GM21528 (cell line): ENCODE results near the gene ROR1.

Experiments
- ATAC-seq: cut with Tn5 transposase; IDR thresholded peaks from one replicate; pipeline ENCODE4 v1.9.1; 2021; ENCODE audit warnings: mild to moderate bottlenecking, moderate library complexity; ENCODE audit not compliant: unreplicated experiment, low FRiP score

ROR1 gene

DNA sequence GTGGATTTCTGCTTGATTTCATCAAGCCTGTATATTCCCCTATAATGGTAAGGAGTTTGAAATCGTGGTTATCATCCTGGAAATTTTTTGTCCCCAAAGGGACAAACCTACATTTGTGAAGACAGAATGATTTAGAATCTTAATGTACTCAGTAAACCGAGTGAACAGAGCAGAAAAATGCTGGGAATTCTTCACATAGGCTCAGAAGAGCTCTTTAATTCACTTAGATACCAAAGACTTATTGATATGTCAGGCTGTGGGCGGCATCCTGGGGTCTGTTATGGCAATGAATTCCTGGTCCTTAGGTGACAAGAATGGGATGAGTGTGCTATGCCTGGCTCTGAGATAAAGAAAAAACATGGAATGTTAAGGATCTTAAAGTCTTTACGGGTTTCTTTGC is 74.9 kb downstream of the ROR1 start:
- no peak for ATAC-seq

DNA sequence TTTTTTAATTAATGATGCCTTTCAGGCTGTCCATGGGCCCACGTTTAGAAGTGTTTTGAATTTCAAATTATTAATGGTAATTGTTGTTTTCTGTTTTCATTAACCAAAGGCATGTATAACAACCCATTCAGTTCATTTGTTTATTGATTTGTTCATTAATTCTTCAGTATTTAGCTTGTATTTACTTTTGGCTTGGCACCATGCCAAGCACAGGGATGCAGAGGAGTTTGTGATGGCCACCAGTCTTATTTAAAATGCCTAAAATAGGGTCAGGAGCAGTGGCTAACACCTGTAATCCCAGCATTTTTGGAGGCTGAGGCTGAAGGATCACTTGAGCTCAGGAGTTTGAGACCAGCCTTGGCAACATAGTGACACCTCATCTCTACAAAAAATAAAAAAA is 75.3 kb downstream of the ROR1 start:
- no peak for ATAC-seq

DNA sequence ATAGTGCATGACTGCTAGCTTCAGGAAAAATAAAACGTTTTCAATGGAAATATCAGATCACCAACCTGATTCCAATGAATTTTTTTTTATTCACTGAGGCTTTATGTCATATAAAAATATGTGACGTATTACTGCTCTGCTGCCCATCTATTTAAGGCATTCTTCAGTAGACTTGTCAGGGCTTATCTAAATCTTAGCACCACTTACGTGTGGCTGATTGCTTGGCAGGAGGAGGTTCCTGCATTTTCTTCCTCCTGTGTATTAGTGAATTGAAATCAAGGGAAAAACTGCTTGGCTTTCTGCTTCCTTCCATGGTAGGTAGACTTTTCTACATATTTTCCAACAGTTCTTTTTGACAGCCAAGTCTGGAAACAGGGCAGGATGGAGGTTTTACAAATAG is 80.3 kb downstream of the ROR1 start:
- no peak for ATAC-seq

DNA sequence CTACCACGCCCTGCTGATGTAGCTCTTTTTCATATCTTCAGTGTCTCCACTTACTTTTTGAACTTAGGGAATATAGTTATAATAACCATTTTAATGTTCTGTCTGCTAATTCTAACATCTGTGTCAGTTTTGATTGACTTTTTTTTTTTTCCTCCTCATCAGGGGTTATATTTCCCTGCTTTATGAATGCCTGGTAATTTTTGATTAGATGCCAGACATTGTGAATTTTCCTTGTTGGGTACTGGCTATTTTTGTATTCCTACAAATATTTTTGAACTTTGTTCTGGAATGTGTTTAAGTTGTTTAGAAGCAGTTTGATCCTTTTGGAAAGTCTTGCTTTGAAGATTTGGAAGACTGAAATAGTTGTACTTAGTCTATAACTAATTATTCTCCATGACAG is 82.1 kb downstream of the ROR1 start:
- ATAC-seq, result no peak

DNA sequence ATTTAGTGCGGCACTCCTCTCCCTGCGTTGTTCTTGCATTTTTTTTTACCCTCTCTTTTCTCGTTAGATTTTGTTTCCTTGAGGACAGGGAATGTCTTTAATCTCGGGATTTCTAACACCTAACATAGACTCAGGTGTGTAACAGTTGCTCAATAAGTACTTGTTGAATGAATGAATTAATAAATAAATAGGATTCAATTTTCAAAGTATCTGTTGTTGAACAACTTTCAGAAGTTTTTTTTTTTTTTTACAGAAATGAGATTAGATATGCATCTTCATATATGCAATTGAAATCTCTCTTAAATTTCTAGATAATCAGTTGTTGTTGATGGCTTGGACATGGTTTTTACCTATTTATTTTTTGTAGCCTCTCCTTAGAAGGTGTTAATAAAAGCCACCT is 83.1 kb downstream of the ROR1 start:
- ATAC-seq, result no peak

DNA sequence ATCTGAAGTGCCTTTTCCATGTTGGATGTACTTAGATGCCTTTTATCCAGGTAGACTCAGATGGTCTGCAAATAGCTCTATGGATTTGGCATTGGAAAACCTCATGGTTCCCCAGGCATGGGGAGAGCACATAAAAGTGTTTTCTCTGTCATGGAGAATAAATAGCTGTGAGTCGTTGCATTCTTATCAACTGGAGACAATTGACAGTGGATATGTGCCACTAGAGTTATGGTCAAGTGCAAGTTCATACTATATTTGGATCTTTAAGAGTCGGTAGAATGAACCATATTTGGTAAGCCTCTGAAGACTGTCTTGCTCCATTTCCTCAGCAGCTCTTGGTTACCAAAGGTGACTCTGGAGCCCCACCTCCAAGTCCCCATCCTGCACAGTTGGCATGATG is 83.7 kb downstream of the ROR1 start:
- no peak for ATAC-seq

DNA sequence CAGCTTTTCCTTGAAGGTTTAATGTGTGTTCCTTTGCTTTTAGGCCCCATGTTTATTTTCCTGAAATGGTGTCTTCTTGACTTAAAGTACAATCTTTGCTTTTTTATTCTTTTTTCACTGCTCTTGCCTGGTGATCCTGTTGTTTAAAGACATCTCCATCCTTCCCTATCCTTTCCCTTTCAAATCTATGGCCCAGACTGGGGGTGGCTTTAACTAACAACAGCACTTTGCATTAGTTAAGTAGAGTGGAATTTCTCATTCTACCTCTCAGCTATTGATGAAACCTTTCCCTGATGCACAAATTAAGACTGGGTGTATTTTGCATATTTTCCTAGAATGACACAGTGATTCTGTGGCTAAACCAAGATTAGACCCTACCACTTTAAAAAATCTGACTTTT is 84.3 kb downstream of the ROR1 start:
- ATAC-seq, result no peak

DNA sequence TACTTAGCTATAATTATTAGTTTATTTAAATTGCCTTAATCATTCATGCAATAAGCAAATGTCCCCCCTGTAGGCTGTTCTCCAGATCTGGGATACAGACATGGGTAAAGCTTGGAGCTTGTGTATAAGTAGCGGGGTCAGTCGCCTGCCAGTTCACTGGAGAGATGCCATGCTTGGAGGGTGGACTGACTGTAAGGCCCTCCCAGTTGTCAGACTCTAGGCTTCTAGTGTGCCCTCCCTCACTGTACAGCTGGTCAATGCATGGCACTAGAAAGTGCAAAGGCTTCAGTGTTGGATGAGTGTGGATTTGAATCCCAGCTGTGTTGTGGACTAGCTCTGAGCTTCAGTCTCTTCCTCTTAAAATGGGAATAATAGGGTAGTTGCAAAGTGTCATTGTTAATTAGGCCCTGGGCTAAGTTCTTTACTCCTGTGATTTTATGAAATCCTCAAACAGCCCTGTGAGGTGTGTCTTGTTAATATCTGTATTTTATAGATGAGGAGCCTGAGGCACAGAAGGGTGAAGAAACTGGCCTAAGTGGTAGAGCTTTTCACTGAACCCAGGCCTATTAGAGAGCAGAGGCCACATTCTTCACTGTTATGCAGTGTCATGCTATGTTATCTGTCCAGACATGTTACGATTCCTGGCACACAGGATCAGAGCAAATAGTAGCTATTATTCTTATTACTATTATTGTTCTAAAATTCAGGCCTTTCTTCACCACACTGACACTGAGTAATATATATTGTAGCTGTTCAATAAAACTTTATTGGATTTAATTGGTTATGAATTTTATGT is 85.9 kb downstream of the ROR1 start:
- ATAC-seq, result no peak

DNA sequence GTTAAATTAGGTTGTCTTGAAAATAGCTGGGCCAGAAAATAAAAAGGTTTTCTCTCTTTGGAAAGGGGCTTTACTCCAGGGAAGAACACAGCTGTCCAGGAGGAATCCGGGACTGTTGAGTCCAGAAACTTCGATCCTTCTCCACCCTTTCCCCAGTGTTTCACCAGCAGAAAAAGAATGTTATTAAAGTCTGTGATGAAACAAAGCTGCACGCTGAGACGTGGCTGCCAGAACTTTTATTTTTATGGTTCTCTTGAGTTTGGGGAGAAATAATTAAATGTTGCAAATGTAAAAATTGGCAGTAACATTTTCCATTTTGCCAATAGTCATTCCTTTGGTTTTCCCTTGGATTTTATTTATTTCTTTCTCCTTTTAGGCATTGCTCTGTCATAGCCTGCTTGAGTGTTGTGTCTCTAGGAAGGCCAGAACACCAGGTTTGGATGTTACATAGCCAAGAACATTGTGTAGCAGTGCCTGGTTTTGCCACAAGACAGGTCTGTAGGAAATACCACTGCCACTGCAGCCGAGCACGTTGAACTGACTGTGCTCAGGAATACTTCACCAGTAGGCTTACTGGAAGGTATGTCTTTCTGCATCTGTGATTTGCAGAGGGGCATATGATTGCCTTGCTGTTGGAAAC is 87.4 kb downstream of the ROR1 start:
- ATAC-seq, result no peak

DNA sequence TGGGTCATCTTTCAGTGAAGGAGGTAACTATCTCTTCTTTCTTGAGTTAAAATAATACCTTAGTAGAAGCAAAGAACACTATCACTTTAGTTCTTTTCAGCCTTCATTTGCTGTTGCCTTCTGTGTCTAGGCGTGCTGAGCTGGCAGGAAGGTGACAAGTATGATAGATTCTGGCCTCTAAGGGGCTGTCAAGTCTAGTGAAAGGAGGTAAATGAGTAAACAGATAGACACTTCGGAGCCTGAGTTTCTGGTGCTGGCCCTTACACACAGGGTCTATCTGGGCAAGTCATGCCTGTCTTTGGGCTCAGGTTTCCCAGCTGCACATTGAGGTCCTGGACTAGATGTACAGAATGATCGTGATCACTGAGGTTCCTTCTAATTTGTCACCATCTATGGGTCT is 89.3 kb downstream of the ROR1 start:
- ATAC-seq, result no peak

DNA sequence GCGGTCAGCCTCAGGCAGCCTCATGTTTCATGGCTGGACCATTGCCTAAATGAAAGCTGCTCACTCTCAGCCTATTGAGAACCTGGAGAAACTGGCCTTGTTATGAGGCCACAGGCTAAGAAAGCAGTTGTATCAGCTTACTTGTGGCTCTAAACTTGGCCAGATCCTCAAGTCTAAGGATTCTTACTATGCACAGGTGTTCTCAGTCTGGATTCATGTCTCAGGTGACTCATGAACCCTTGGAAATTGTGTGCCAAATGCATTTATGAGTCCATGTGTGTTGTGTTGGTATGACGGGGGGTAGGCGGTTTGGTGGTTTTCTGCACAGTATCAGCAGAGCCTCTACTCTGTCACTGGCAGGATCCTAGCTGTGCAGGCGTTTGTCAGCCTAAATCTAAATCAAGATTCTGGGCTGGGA is 90.4 kb downstream of the ROR1 start:
- no peak for ATAC-seq

DNA sequence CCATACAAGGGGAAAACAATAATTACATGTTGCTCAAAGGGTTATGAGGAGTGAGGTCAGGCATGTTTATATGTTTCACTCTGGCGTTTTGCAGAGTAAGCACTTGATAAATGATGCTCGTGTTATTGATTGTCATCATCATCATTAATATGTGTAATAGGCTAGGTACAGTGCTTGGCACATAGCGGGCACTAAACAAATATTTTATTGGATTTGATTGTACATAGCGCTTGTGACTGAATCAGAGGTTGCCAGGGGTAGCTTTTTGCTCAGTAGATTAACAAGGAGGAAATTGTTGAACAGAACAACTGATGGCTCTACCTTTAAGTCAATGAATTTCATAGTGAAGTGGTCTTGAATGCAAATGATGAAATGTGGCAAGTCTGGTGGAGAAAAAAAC is 91.7 kb downstream of the ROR1 start:
- ATAC-seq, result no peak

DNA sequence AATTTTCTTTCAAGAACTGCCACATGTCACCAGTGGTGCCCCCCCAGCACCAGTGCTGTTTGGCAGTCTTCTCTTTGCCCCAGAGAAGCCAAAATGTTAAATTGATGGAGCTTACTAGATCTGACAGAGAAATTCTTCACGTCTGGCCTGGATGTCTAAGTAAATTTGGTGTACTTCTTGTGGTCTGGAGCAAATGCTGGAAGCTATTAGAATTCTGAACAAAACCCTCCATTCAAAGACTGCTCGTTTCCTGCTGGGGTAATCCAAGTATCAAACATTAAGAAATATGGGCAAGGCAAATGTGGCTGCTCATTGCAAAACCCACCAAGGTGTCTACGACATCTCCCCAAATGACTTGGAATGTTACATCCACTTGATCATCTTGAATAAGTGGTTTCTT is 92.3 kb downstream of the ROR1 start:
- no peak for ATAC-seq

DNA sequence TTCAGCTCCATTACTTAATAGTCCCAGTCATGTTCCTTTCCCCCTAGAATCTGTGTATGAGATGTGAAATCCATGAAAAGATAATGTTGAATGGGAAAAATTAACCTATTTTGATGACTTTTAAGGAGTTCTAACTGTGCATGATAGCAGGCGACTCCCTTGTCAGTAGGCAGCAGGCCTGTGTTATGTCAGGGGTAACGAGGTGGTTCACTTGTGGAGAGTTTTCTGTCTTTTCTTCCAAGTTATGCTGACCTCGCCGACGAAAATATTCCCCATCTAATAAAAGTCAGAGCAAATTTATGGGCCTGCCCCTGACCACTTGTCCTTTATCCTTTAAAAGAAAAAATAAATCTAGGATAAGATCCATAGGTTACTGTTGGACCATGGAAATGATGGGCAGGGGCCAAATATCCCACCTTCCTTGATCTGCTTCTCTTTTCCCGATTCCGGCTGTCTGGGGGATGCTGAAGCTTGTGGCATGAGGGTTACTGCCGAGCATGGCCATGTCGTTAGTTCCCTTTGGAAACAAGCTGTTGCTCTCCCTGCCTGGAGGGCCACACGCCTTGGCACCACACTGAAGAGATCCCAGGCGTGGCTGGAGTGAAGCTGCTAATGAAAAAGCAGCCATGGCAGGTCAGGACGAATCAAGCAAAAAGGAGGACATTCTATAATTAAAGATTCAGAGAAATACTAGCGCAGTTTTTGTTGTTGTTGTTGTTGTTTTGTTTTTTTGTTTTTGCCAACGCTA is 93.8 kb downstream of the ROR1 start:
- no peak for ATAC-seq

DNA sequence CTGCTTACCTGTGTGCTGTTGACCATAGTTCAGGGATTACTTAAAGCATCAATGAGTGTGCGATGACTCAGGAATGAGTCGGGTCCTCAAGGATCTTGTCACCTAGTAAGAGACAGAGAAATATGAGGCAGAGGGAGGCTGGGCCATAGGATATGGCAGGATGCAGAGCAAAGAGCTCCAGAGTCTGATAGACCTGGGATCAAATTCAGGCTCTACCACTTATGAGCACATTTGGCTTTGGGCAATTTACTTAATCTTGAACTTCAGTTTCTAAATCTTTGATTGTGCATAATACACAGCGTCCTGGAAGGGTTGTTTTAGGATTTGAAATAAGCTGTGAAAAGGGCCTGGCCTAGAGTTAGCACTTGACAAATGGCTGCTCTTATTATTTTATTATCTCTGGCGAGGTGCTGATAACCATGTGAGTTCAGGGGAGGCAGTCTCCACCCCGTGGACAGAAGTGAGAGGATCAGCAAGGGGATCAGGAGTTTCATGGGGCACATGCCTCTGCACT is 94.5 kb downstream of the ROR1 start:
- ATAC-seq, result no peak

DNA sequence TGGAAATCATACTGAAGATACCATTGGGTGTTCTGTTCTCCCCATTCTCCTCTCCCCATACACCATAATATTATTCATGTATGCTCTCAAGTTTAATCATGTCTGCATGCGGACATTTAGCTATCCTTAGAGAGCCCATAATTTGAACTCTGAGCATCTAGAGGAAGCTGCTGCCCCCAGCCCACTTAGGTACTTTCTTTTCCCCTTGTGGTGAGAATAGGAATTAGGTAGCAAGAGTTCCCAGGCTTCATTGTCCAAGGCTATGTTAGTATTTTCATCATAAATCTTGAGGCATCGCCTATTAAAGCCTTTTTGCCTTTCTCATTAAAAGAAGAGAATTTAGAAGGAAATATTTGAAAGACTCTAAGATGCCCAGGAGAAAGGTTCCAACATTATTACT is 96.3 kb downstream of the ROR1 start:
- ATAC-seq, result no peak

DNA sequence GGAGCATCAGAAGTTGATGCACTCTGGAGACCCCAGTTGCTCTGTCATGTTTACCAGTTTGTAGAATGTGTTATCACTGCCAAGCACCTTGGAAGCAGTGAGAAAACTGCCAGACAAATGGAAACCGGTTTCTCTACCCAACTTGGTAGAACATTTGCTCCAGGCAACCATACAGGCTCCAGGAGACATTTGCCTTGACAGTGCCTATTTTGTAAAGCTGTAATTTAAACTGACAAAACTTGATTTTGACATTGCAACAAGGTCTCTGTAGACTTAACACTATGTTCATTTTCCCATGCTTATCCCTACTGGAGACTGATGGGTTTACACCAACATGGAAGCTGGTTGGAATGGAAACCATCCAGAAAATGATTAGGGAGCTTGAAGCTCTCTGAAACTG is 97.6 kb downstream of the ROR1 start:
- no peak for ATAC-seq

DNA sequence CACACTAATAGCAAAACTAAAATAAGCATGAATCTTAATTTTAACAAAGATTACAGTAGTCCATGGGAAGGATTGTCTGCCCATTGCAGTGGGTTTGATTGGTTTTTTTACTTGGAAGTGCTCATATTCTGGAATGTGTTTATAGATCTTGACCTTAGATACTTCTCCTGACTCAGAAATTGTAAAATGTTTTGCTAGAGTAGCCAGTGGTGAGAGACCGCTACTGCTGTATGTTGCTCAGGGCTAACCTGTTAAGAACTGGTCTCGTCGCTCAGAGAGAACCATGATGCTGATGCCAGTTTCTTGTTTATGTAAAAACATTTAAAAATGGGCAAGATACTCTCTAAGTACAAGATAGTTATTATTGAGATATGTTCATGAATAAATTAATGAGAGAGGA is 99.9 kb downstream of the ROR1 start:
- ATAC-seq, result no peak

DNA sequence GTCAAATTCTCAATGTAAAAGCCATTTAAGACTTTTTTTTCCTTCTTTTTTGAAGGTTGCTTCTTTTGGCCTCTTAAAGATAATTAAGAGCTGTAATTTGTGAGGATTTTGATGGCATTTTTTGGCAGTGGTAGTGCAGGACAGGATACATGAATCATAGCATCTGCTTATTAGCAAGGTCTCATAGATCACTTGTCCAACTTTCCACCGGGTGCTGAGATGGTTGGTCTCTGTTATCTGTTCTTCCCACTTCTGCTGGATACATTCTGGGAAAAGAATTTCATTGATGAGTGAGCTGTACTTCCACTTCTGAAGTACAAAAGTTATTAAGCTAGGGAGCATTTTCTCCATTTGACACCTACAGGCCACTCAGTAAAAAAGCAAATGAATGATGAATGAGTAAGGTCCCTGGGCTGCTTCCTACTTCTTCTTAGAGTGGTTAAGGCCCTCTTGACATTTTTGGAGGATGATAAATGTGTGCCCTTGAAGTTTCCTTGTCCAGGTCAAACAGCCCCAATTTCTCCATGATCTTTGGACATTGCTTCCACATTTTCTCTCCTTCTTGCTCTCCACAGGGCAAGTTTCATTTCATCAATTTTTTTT is 100.6 kb downstream of the ROR1 start:
- ATAC-seq, result no peak

DNA sequence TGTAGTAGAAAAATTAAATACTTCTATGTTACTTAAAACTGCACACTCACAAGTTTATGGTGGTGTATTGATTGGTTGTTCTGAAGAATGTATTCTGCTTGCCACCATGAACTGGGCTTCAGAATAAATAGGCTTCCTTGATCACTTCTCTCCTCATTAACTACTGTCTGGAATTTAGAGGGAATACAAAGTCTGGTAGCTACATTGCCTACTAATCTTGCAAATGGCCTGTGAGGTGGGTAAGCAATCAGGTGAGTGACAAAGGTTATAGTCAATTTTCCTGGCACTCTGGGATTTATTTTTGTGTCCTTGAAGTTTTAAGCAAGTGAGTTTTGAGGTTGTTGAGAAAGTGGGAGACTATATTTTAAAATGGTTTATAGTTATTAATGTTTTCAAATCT is 101.8 kb downstream of the ROR1 start:
- no peak for ATAC-seq
